Activated T-cell treated with anti-CD3 and anti-CD28 coated beads, Interleukin-2, amount 50 U/mL, for 4 hours (primary cell): ENCODE data around the gene UBR4. TPM values are rescaled to one million over a fixed set of nuclear protein-coding genes. Genes with fewer than 3 reads are reported as not detected.
"Not testable (repeated sequence)": the region's sequence is repeated elsewhere in the genome, so short reads cannot be mapped to it uniquely, and the experiment has no call there.

Experiments used
- ATAC-seq, 2 donors: fragments of 200-7000 bp; cut with Tn5 transposase; one replicate each; pipeline ENCODE4 v1.10.0; 2021
- DNase-seq: peaks from one replicate; pipeline ENCODE4 v3.0.0-alpha.2; 2020
- H3K27me3 Mint-ChIP-seq: one replicate; pipeline ENCODE4 v1.8.0; 2021; ENCODE audit warnings: low read depth, mixed read lengths
- H3K36me3 Mint-ChIP-seq: one replicate; pipeline ENCODE4 v1.8.0; 2022; ENCODE audit warnings: mixed read lengths; ENCODE audit not compliant: insufficient read depth
- H3K4me1 Mint-ChIP-seq: one replicate; pipeline ENCODE4 v1.8.0; 2021; ENCODE audit warnings: low read depth, mixed read lengths
- H3K4me3 Mint-ChIP-seq: one replicate; pipeline ENCODE4 v1.8.0; 2021; ENCODE audit warnings: mild to moderate bottlenecking, moderate library complexity, mixed read lengths
- H3K9me3 Mint-ChIP-seq: one replicate; pipeline ENCODE4 v1.8.0; 2021; ENCODE audit warnings: mixed read lengths
- total RNA-seq, 3 donors: library from RNA; stranded (reverse); gene quantifications; one replicate each; pipeline ENCODE4 v1.2.1, GENCODE V29; 2021

The UBR4 gene
- total RNA-seq, 3 donors from 2014 or later = 102 to 123 (median 108) TPM

- not testable (repeated sequence) for H3K9me3 Mint-ChIP-seq, ATAC-seq
Measured at GRCh38 chr1:19231736-19232523, 21.9 kb upstream of the UBR4 start.

GRCh38 chr1:19229828-19230325, 19.8 kb upstream of the UBR4 start:
- Mint-ChIP-seq H3K27me3 (no peaks in the 10 kb centered on the region), H3K9me3 (no peaks in the 10 kb centered on the region), H3K4me3 (no peak overlapping the region), H3K4me1 (no peaks in the 10 kb centered on the region), H3K36me3 (peaks cover 42% of the 10 kb centered on the region)
- DNase-seq = no peak
- no peak for ATAC-seq

More at GRCh38 chr1:19231736-19232523, 21.9 kb upstream of the UBR4 start:
- H3K36me3 Mint-ChIP-seq = peaks cover 37% of the 10 kb centered on the region
- not testable (repeated sequence) for H3K27me3 Mint-ChIP-seq, H3K4me1 Mint-ChIP-seq, DNase-seq, H3K4me3 Mint-ChIP-seq

GRCh38 chr1:19229229-19229628, 19.2 kb upstream of the UBR4 start:
- DNase-seq (no peak), ATAC-seq (no peak)
- Mint-ChIP-seq H3K4me1 (peaks cover 2% of the 10 kb centered on the region), H3K36me3 (peaks cover 49% of the 10 kb centered on the region), H3K9me3 (no peaks in the 10 kb centered on the region), H3K27me3 (no peaks in the 10 kb centered on the region), H3K4me3 (no peak overlapping the region)

- no peak overlapping the region for H3K4me3 Mint-ChIP-seq
- ATAC-seq (no peak), DNase-seq (no peak)
- H3K9me3 Mint-ChIP-seq = no peaks in the 10 kb centered on the region
- H3K4me1 Mint-ChIP-seq = peaks cover 5% of the 10 kb centered on the region
- H3K36me3 Mint-ChIP-seq = peaks cover 61% of the 10 kb centered on the region
- no peaks in the 10 kb centered on the region for H3K27me3 Mint-ChIP-seq
Measured at GRCh38 chr1:19222979-19223824, 13.1 kb upstream of the UBR4 start.

- ATAC-seq = no peak
- no peak for DNase-seq
- Mint-ChIP-seq H3K4me1 (peaks cover 5% of the 10 kb centered on the region), H3K9me3 (no peaks in the 10 kb centered on the region), H3K27me3 (no peaks in the 10 kb centered on the region), H3K4me3 (no peak overlapping the region), H3K36me3 (peaks cover 62% of the 10 kb centered on the region)
Measured at GRCh38 chr1:19222573-19222972, 12.5 kb upstream of the UBR4 start.

GRCh38 chr1:19220991-19221390, 10.9 kb upstream of the UBR4 start:
- DNase-seq (no peak), ATAC-seq (no peak)
- Mint-ChIP-seq H3K4me3 (no peak overlapping the region), H3K27me3 (no peaks in the 10 kb centered on the region), H3K9me3 (no peaks in the 10 kb centered on the region), H3K36me3 (peaks cover 56% of the 10 kb centered on the region), H3K4me1 (peaks cover 5% of the 10 kb centered on the region)

GRCh38 chr1:19220080-19220846, 10.2 kb upstream of the UBR4 start:
- DNase-seq (no peak), ATAC-seq (no peak)
- Mint-ChIP-seq H3K27me3 (no peaks in the 10 kb centered on the region), H3K4me1 (peaks cover 6% of the 10 kb centered on the region), H3K9me3 (no peaks in the 10 kb centered on the region), H3K36me3 (peaks cover 55% of the 10 kb centered on the region), H3K4me3 (no peak overlapping the region)

GRCh38 chr1:19219451-19219850, 9.4 kb upstream of the UBR4 start:
- DNase-seq = no peak
- Mint-ChIP-seq H3K4me3 (no peak overlapping the region), H3K36me3 (peaks cover 52% of the 10 kb centered on the region), H3K9me3 (no peaks in the 10 kb centered on the region), H3K4me1 (peaks cover 7% of the 10 kb centered on the region), H3K27me3 (no peaks in the 10 kb centered on the region)
- ATAC-seq = no peak

GRCh38 chr1:19216585-19216984, 6.5 kb upstream of the UBR4 start:
- not testable (repeated sequence) for H3K27me3 Mint-ChIP-seq, ATAC-seq, H3K9me3 Mint-ChIP-seq, H3K4me3 Mint-ChIP-seq, DNase-seq
- Mint-ChIP-seq H3K4me1 (peaks cover 32% of the 10 kb centered on the region), H3K36me3 (peaks cover 41% of the 10 kb centered on the region)

GRCh38 chr1:19213580-19213979, 3.5 kb upstream of the UBR4 start:
- Mint-ChIP-seq H3K4me3 (no peak overlapping the region), H3K36me3 (peaks cover 21% of the 10 kb centered on the region)

GRCh38 chr1:19212167-19212566, 2.1 kb upstream of the UBR4 start:
- ATAC-seq (no peak), DNase-seq (no peak)
- peaks cover 19% of the 10 kb centered on the region for H3K36me3 Mint-ChIP-seq
- H3K4me1 Mint-ChIP-seq = peaks cover 63% of the 10 kb centered on the region
- H3K9me3 Mint-ChIP-seq = no peaks in the 10 kb centered on the region
- no peaks in the 10 kb centered on the region for H3K27me3 Mint-ChIP-seq
- H3K4me3 Mint-ChIP-seq = peak overlapping the region; percentile 55

More at GRCh38 chr1:19213580-19213979, 3.5 kb upstream of the UBR4 start:
- no peaks in the 10 kb centered on the region for H3K27me3 Mint-ChIP-seq
- ATAC-seq = no peak
- no peaks in the 10 kb centered on the region for H3K9me3 Mint-ChIP-seq
- no peak for DNase-seq
- H3K4me1 Mint-ChIP-seq = peaks cover 51% of the 10 kb centered on the region

GRCh38 chr1:19210772-19211549, 895 bp upstream of the UBR4 start:
- ATAC-seq (no peak), DNase-seq (no peak)
- peak overlapping the region; percentile 97 for H3K4me3 Mint-ChIP-seq
- peaks cover 21% of the 10 kb centered on the region for H3K36me3 Mint-ChIP-seq
- peaks cover 73% of the 10 kb centered on the region for H3K4me1 Mint-ChIP-seq
- no peaks in the 10 kb centered on the region for H3K27me3 Mint-ChIP-seq
- H3K9me3 Mint-ChIP-seq = no peaks in the 10 kb centered on the region

- peak; percentile 23 for DNase-seq
- H3K4me3 Mint-ChIP-seq = peak overlapping the region; percentile 97
- H3K36me3 Mint-ChIP-seq = peaks cover 19% of the 10 kb centered on the region
- no peaks in the 10 kb centered on the region for H3K27me3 Mint-ChIP-seq
- peak; percentile 58 to 63 for ATAC-seq
- H3K9me3 Mint-ChIP-seq = no peaks in the 10 kb centered on the region
- H3K4me1 Mint-ChIP-seq = peaks cover 84% of the 10 kb centered on the region
Measured at GRCh38 chr1:19209439-19209989, 552 bp downstream of the UBR4 start.
